CD14-positive monocyte (primary cell): Measurements from ENCODE around the gene AFG1L. TPM values are rescaled to one million over a fixed set of nuclear protein-coding genes. Genes with fewer than 3 reads are reported as not detected.

Experiments used
- DNase-seq, 3 donors: peaks; one replicate each; pipeline ENCODE4 v3.0.0-alpha.2; 2011 to 2022
- H2AFZ ChIP-seq: 2 replicates; pipeline ENCODE4 v1.6.0; 2012; ENCODE audit warnings: mild to moderate bottlenecking, low read depth, low read length, inconsistent platforms; ENCODE audit not compliant: insufficient read depth, poor library complexity, severe bottlenecking
- H3K27ac ChIP-seq, 2 donors: 1 replicate in 1 of 2; 2 replicates in 1 of 2; pipeline ENCODE4 v1.5.1; 2012 to 2013; ENCODE audit warnings: low read length in 2 of 2, control low read depth in 1 of 2, inconsistent platforms in 1 of 2, low read depth in 1 of 2, mild to moderate bottlenecking in 1 of 2
- H3K27me3 ChIP-seq, 2 donors: one replicate each; pipeline versions ENCODE4 v1.6.0 to v1.6.1; 2011 to 2013; ENCODE audit warnings: low read length in 2 of 2; ENCODE audit not compliant: control insufficient read depth in 2 of 2, insufficient read depth in 2 of 2
- H3K36me3 ChIP-seq, 2 donors: replicated peaks in 1 of 2; 1 replicate in 1 of 2; 2 replicates in 1 of 2; pipeline versions ENCODE4 v1.5.1 to v1.6.1; 2012 to 2013; ENCODE audit warnings: low read length in 2 of 2, control low read depth in 1 of 2, inconsistent platforms in 1 of 2, mild to moderate bottlenecking in 1 of 2; ENCODE audit not compliant: insufficient read depth in 2 of 2, control insufficient read depth in 1 of 2
- H3K4me1 ChIP-seq, 2 donors: 1 replicate in 1 of 2; 2 replicates in 1 of 2; pipeline versions ENCODE4 v1.5.1 to v1.6.1; 2012 to 2013; ENCODE audit warnings: low read length in 2 of 2, control low read depth in 1 of 2, inconsistent platforms in 1 of 2, mild to moderate bottlenecking in 1 of 2, moderate library complexity in 1 of 2; ENCODE audit not compliant: insufficient read depth in 2 of 2, control insufficient read depth in 1 of 2
- H3K4me2 ChIP-seq: replicated peaks from 2 replicates; pipeline ENCODE3; 2012; ENCODE audit warnings: low read length, moderate library complexity, mild to moderate bottlenecking; ENCODE audit not compliant: poor library complexity, severe bottlenecking; ENCODE audit errors: extremely low read depth
- H3K4me3 ChIP-seq, 3 experiments: fragments of 200-600 bp in 1 of 3; sonication (generic) in 1 of 3; replicated peaks in 1 of 3; 1 replicate in 2 of 3; 2 replicates in 1 of 3; pipeline ENCODE4 v1.5.1; 2011 to 2013; ENCODE audit warnings: low read length in 3 of 3, mild to moderate bottlenecking in 3 of 3, control low read depth in 2 of 3, low read depth in 2 of 3, inconsistent platforms in 1 of 3, moderate library complexity in 1 of 3
- H3K79me2 ChIP-seq: 2 replicates; pipeline ENCODE4 v1.6.0; 2012; ENCODE audit warnings: mild to moderate bottlenecking, control low read depth, inconsistent platforms, low read length, moderate library complexity; ENCODE audit not compliant: insufficient read depth
- H3K9ac ChIP-seq: 2 replicates; pipeline ENCODE4 v1.6.0; 2017; ENCODE audit warnings: low read length, mild to moderate bottlenecking; ENCODE audit not compliant: insufficient read depth, poor library complexity, severe bottlenecking
- H3K9me3 ChIP-seq, 2 donors: replicated peaks in 1 of 2; 1 replicate in 1 of 2; 2 replicates in 1 of 2; pipeline versions ENCODE4 v1.5.1 to v1.6.1; 2012 to 2013; ENCODE audit warnings: low read length in 2 of 2, control low read depth in 1 of 2; ENCODE audit not compliant: control insufficient read depth in 1 of 2, insufficient read depth in 1 of 2
- H4K20me1 ChIP-seq: 2 replicates; pipeline ENCODE4 v1.6.0; 2012; ENCODE audit warnings: mild to moderate bottlenecking, low read length, control low read depth, moderate library complexity; ENCODE audit not compliant: insufficient read depth
- H3K27ac Mint-ChIP-seq, 7 donors: one replicate each; pipeline ENCODE4 v1.8.0; 2020; ENCODE audit warnings: mild to moderate bottlenecking in 7 of 7, mixed read lengths in 7 of 7, moderate library complexity in 6 of 7, inconsistent platforms in 2 of 7
- H3K27me3 Mint-ChIP-seq, 3 donors: one replicate each; pipeline ENCODE4 v1.8.0; 2021 to 2022; ENCODE audit warnings: low read depth in 3 of 3, mild to moderate bottlenecking in 3 of 3, mixed read lengths in 3 of 3, moderate library complexity in 3 of 3, inconsistent platforms in 1 of 3
- H3K36me3 Mint-ChIP-seq, 2 donors: one replicate each; pipeline ENCODE4 v1.8.0; 2020; ENCODE audit warnings: mixed read lengths in 2 of 2, inconsistent platforms in 1 of 2, mild to moderate bottlenecking in 1 of 2
- H3K4me1 Mint-ChIP-seq: one replicate; pipeline ENCODE4 v1.8.0; 2020; ENCODE audit warnings: mild to moderate bottlenecking, mixed read lengths
- H3K4me3 Mint-ChIP-seq, 2 donors: one replicate each; pipeline ENCODE4 v1.8.0; 2020; ENCODE audit warnings: mild to moderate bottlenecking in 2 of 2, mixed read lengths in 2 of 2, moderate library complexity in 1 of 2
- H3K9me3 Mint-ChIP-seq, 7 donors: one replicate each; pipeline ENCODE4 v1.8.0; 2020 to 2022; ENCODE audit warnings: mixed read lengths in 7 of 7, mild to moderate bottlenecking in 6 of 7, moderate library complexity in 6 of 7, inconsistent platforms in 2 of 7
- CTCF ChIP-seq: fragments of 200-600 bp; IDR thresholded peaks from one replicate; pipeline ENCODE4 v1.8.0; 2022; ENCODE audit warnings: antibody characterized with exemption, mild to moderate bottlenecking
- WGBS: methylation state at CpG from one replicate; pipeline ENCODE4 v1.1.5; 2013; ENCODE audit warnings: missing lambda C conversion rate; ENCODE audit not compliant: insufficient coverage; 5-methylcytosine and 5-hydroxymethylcytosine counted together
- intact Hi-C, 2 donors: fragments of 100-400 bp; cut with micrococcal nuclease; formaldehyde crosslinking; loops; one replicate each; pipeline versions ENCODE4 v1.15.0 to v1.15.1; 2023
- polyA plus RNA-seq, 3 donors: library from polyadenylated mRNA; depleted of rRNA in 1 of 3; unstranded in 2 of 3; stranded (reverse) in 1 of 3; fragments of 300-500 nt in 2 of 3; fragments of >200 nt in 1 of 3; fragmentation: Illumina TruSeq in 2 of 3; gene quantifications; 1 replicate in 2 of 3; 2 replicates in 1 of 3; pipeline ENCODE4 v1.2.3, GENCODE V29; 2012 to 2021

Gene AFG1L
- polyA plus RNA-seq, 3 donors, result 0.95 to 2.8 (median 2.7) TPM

DNA sequence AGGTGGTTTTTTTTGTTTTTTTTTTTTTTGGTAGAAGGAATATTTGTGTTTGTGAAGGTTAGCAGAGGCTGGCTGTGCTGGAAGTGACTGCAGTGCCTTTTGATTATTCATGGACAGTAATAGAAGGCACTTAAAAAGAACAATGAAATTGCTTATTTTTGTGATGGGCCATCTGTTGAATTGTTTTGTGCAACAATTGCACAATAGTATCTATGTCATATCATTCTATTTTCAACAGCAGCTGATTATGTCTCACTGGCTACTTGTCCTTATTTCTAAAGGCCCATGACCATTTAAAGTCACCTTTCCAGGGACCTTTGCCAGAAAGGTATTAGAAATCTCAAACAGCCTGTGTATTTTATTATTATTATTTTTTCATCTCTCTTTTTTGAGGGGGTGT lies 70.6 kb downstream of the AFG1L start:
- intact Hi-C loops, result no loop called here
- Mint-ChIP-seq H3K4me1 (peaks cover 25% of the 10 kb centered on the region), H3K4me3 (no peak overlapping the region), H3K27ac (peak overlapping the region in 2 of 7 donors; percentile 8 to 15), H3K27me3 (no peaks in the 10 kb centered on the region), H3K36me3 (peaks cover 3 to 9% of the 10 kb centered on the region in 2 donors), H3K9me3 (no peaks in the 10 kb centered on the region)
- TF ChIP-seq CTCF, result no peak
- Histone ChIP-seq H3K9me3 (no peaks in the 10 kb centered on the region), H3K4me1 (peaks cover 19 to 31% of the 10 kb centered on the region in 2 donors), H4K20me1 (no peaks in the 10 kb centered on the region), H3K79me2 (no peaks in the 10 kb centered on the region), H3K4me3 (no peak overlapping the region), H3K27me3 (no peaks in the 10 kb centered on the region), H3K9ac (no peak overlapping the region), H3K36me3 (no peaks in the 10 kb centered on the region), H3K27ac (no peak overlapping the region), H3K4me2 (no peak overlapping the region), H2AFZ (no peak overlapping the region)
- peak; percentile 32 to 49 (median 37) for DNase-seq

DNA sequence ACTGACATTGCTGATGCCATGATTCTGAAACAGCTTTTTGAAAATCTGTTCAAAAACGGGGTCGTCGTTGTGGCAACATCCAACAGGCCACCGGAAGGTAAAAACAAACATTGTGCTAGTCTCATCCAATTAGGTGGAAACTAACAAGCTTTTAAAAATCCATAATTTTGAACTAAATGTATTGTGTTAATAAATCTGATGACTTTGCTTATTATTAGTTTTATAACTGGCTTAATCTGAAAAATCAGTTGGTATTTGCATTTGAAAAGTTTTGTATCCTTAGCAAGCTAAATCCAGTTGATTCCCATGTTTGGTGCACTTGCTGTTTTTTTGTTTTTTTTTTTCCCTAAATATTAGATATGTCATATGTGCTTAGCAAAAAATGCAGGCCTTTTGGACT lies 71.4 kb downstream of the AFG1L start:
- no peak for TF ChIP-seq CTCF
- H3K4me1 ChIP-seq, result peaks cover 11 to 23% of the 10 kb centered on the region in 2 donors
- H3K27ac Mint-ChIP-seq, result no peak overlapping the region
- WGBS, result no CpG with 5 or more reads among the region's 4 CpGs
- no peak overlapping the region for H3K9ac ChIP-seq
- peaks cover 17% of the 10 kb centered on the region for H3K4me1 Mint-ChIP-seq
- H3K27me3 ChIP-seq, result no peaks in the 10 kb centered on the region
- no peaks in the 10 kb centered on the region for H3K79me2 ChIP-seq
- no peak overlapping the region for H3K4me3 Mint-ChIP-seq
- no peak overlapping the region for H3K4me3 ChIP-seq
- no peaks in the 10 kb centered on the region for H3K9me3 ChIP-seq
- no peak overlapping the region for H2AFZ ChIP-seq
- no peak overlapping the region for H3K4me2 ChIP-seq
- no peak overlapping the region for H3K27ac ChIP-seq
- peaks cover 3 to 7% of the 10 kb centered on the region in 2 donors for H3K36me3 Mint-ChIP-seq
- no peak for DNase-seq
- no peaks in the 10 kb centered on the region for H4K20me1 ChIP-seq
- no peaks in the 10 kb centered on the region for H3K27me3 Mint-ChIP-seq
- intact Hi-C loops, result no loop called here
- no peaks in the 10 kb centered on the region for H3K36me3 ChIP-seq
- H3K9me3 Mint-ChIP-seq, result no peaks in the 10 kb centered on the region
